ENCODE results near the gene LELP1.
"Not testable (repeated sequence)": the region's sequence is repeated elsewhere in the genome, so short reads cannot be mapped to it uniquely, and the experiment has no call there.

Gene LELP1

GRCh38 chr1:153203130-153203529 is at the start of gene LELP1:
TSS of gene LELP1 (plus strand) at chr1:153203430. CDS start at chr1:153204708, 1,278 bp downstream.
- no peak for DNase-seq

- DNase-seq: no peak
These were observed 47.7 kb upstream of the LELP1 start for GRCh38 chr1:153155541-153155940.

GRCh38 chr1:153168686-153169085 is 34.5 kb upstream of the LELP1 start:
- DNase-seq: no peak

- no peak for DNase-seq
These were observed 28.6 kb upstream of the LELP1 start for GRCh38 chr1:153174624-153175023.

GRCh38 chr1:153178922-153179321 is 24.3 kb upstream of the LELP1 start:
- DNase-seq: no peak

- no peak for DNase-seq
These were observed 22.7 kb upstream of the LELP1 start for GRCh38 chr1:153180556-153180955.

GRCh38 chr1:153188301-153188700 is 14.9 kb upstream of the LELP1 start:
- not testable (repeated sequence) for DNase-seq

GRCh38 chr1:153190373-153190772 is 12.9 kb upstream of the LELP1 start:
- DNase-seq: no peak

GRCh38 chr1:153192697-153193096 is 10.5 kb upstream of the LELP1 start:
- DNase-seq: no peak

GRCh38 chr1:153194331-153195050 is 8.7 kb upstream of the LELP1 start:
- no peak for DNase-seq

GRCh38 chr1:153195216-153195615 is 8.0 kb upstream of the LELP1 start:
- no peak for DNase-seq

- no peak for DNase-seq
These were observed 1.2 kb upstream of the LELP1 start for GRCh38 chr1:153202006-153202405.

- no peak for DNase-seq
These were observed 3.4 kb downstream of the LELP1 start for GRCh38 chr1:153206631-153207030.

GRCh38 chr1:153210206-153210605 is 7.0 kb downstream of the LELP1 start:
- DNase-seq: no peak

GRCh38 chr1:153212201-153212600 is 9.0 kb downstream of the LELP1 start:
- no peak for DNase-seq

GRCh38 chr1:153213519-153213918 is 10.3 kb downstream of the LELP1 start:
- DNase-seq: no peak

- no peak for DNase-seq
These were observed 14.0 kb downstream of the LELP1 start, which contains the start of gene PRR9 for GRCh38 chr1:153217212-153217611. TSS of gene PRR9 (plus strand) at chr1:153217584. CDS start at chr1:153218145, 561 bp downstream.

- DNase-seq: no peak
These were observed 14.7 kb downstream of the LELP1 start for GRCh38 chr1:153217744-153218416.

GRCh38 chr1:153220606-153221303 is 17.5 kb downstream of the LELP1 start:
- no peak for DNase-seq

- DNase-seq: not testable (repeated sequence)
These were observed 20.0 kb downstream of the LELP1 start for GRCh38 chr1:153223040-153223891.

- DNase-seq: no peak
These were observed 24.6 kb downstream of the LELP1 start for GRCh38 chr1:153227810-153228209.

GRCh38 chr1:153228491-153228890 is 25.3 kb downstream of the LELP1 start:
- no peak for DNase-seq
